Gastroesophageal sphincter (tissue), 4 donors: ENCODE measurements around the gene PTGES2. TPM values are rescaled to one million over a fixed set of nuclear protein-coding genes. Genes with fewer than 3 reads are reported as not detected.
A peak's percentile ranks its signal among the peaks of the same experiment; 100 is the strongest.

Experiments used
- ATAC-seq: fragments of 150-250 bp; one replicate; pipeline ENCODE4 v1.9.1; 2016; ENCODE audit warnings: mild to moderate bottlenecking, moderate library complexity
- H3K27ac ChIP-seq, 4 donors: fragments of 200-600 bp; sonication (generic) in 3 of 4; 1 replicate in 3 of 4; 2 replicates in 1 of 4; pipeline ENCODE4 v1.5.1; 2016 to 2019
- H3K27me3 ChIP-seq: fragments of 200-600 bp; sonication (generic); one replicate; pipeline ENCODE4 v1.5.1; 2019
- H3K36me3 ChIP-seq, 2 donors: fragments of 200-600 bp; sonication (generic); one replicate each; pipeline ENCODE4 v1.5.1; 2019; ENCODE audit warnings: control low read depth in 1 of 2
- H3K4me1 ChIP-seq, 3 donors: fragments of 200-600 bp; sonication (generic); 1 replicate in 2 of 3; 2 replicates in 1 of 3; pipeline ENCODE4 v1.5.1; 2016 to 2019; ENCODE audit warnings: control low read depth in 2 of 3
- H3K4me3 ChIP-seq, 2 donors: fragments of 200-600 bp; sonication (generic); one replicate each; pipeline ENCODE4 v1.5.1; 2019; ENCODE audit warnings: mild to moderate bottlenecking in 1 of 2, moderate library complexity in 1 of 2
- H3K9me3 ChIP-seq, 3 donors: fragments of 200-600 bp; sonication (generic); one replicate each; pipeline ENCODE4 v1.5.1; 2017 to 2019; ENCODE audit warnings: control low read depth in 2 of 3
- CTCF ChIP-seq, 4 experiments: fragments of 200-600 bp in 2 of 4; fragments of 450-650 bp in 2 of 4; sonication (generic) in 1 of 4; IDR thresholded peaks; one replicate each; pipeline ENCODE4 v1.5.1; 2017 to 2019; ENCODE audit warnings: antibody characterized with exemption in 4 of 4, mild to moderate bottlenecking in 2 of 4, moderate library complexity in 2 of 4
- EP300 ChIP-seq: sonication (generic); formaldehyde crosslinking; IDR thresholded peaks from one replicate; pipeline ENCODE4 v1.6.1; 2017; ENCODE audit warnings: antibody characterized with exemption, mild to moderate bottlenecking
- POLR2A ChIP-seq, 2 donors: fragments of 450-650 bp; IDR thresholded peaks; one replicate each; pipeline ENCODE4 v1.6.1; 2017; ENCODE audit warnings: antibody characterized with exemption in 2 of 2, mild to moderate bottlenecking in 2 of 2, moderate library complexity in 1 of 2
- POLR2AphosphoS5 ChIP-seq: sonication (generic); formaldehyde crosslinking; IDR thresholded peaks from one replicate; pipeline ENCODE4 v1.6.1; 2017; ENCODE audit warnings: antibody characterized with exemption
- WGBS, 2 donors: methylation state at CpG; one replicate each; pipeline ENCODE4 v1.1.5; 2018; ENCODE audit warnings: low coverage in 1 of 2; 5-methylcytosine and 5-hydroxymethylcytosine counted together
- total RNA-seq, 4 donors: library from RNA; depleted of rRNA; stranded (reverse); fragments of >200 nt; gene quantifications; one replicate each; pipeline ENCODE4 v1.1.0, GENCODE V29; 2016

The PTGES2 gene
- total RNA-seq = 10 to 100 TPM; 46.1 to 85.8 (median 57.5) TPM

- WGBS, 2 donors = no CpG with 5 or more reads among the region's 56 CpGs
- no peaks in the 10 kb centered on the region for H3K9me3 ChIP-seq
- peaks cover 14% of the 10 kb centered on the region for H3K27me3 ChIP-seq
- peak within 1 kb of the TSS; percentile 77 to 95 for H3K4me3 ChIP-seq
- peak; percentile 87 for ATAC-seq
- TF ChIP-seq POLR2AphosphoS5 (peak; percentile 44), EP300 (no peak), POLR2A (IDR thresholded peaks at IDR 0.05) (peak in 1 of 2 donors; percentile 39), CTCF (IDR thresholded peaks at IDR 0.05) (no peak)
- H3K4me1 ChIP-seq = peaks cover 0 to 41% (median 26%) of the 10 kb centered on the region in 3 donors
- peaks cover 0 to 28% of the 10 kb centered on the region in 2 donors for H3K36me3 ChIP-seq
- peak within 1 kb of the TSS; percentile 74 to 96 (median 93) for H3K27ac ChIP-seq
Measured at GRCh38 chr9:128127568-128127989, at the start of gene PTGES2. PTGES2 (minus strand) TSS chr9:128127729; CDS start chr9:128127717, 12 bp downstream.

GRCh38 chr9:128175726-128176125 is 48.2 kb upstream of the PTGES2 start:
- no peak for ATAC-seq
- Histone ChIP-seq H3K27ac (no peak overlapping the region), H3K4me1 (no peaks in the 10 kb centered on the region), H3K4me3 (no peak overlapping the region), H3K36me3 (peaks cover 0 to 99% of the 10 kb centered on the region in 2 donors), H3K27me3 (no peaks in the 10 kb centered on the region), H3K9me3 (no peaks in the 10 kb centered on the region)
- TF ChIP-seq CTCF (IDR thresholded peaks at IDR 0.05) (no peak), POLR2A (IDR thresholded peaks at IDR 0.05) (no peak), POLR2AphosphoS5 (no peak), EP300 (no peak)
- 82 to 88% methylated on average over 1 to 2 of the region's 2 CpGs for WGBS, 2 donors

- Histone ChIP-seq H3K4me3 (no peak overlapping the region), H3K27me3 (no peaks in the 10 kb centered on the region), H3K4me1 (no peaks in the 10 kb centered on the region), H3K36me3 (peaks cover 0 to 99% of the 10 kb centered on the region in 2 donors), H3K27ac (no peak overlapping the region), H3K9me3 (no peaks in the 10 kb centered on the region)
- WGBS, 2 donors = 58 to 64% methylated on average over 5 of the region's 8 CpGs
- no peak for ATAC-seq
- TF ChIP-seq POLR2AphosphoS5 (no peak), EP300 (no peak), CTCF (IDR thresholded peaks at IDR 0.05) (no peak), POLR2A (IDR thresholded peaks at IDR 0.05) (no peak)
Measured at GRCh38 chr9:128175102-128175563, 47.6 kb upstream of the PTGES2 start.

GRCh38 chr9:128174062-128174461 is 46.5 kb upstream of the PTGES2 start:
- Histone ChIP-seq H3K4me3 (no peak overlapping the region), H3K36me3 (peaks cover 0 to 99% of the 10 kb centered on the region in 2 donors), H3K27ac (no peak overlapping the region), H3K27me3 (no peaks in the 10 kb centered on the region), H3K4me1 (no peaks in the 10 kb centered on the region), H3K9me3 (no peaks in the 10 kb centered on the region)
- ATAC-seq = no peak
- TF ChIP-seq POLR2A (IDR thresholded peaks at IDR 0.05) (no peak), POLR2AphosphoS5 (no peak), CTCF (IDR thresholded peaks at IDR 0.05) (no peak), EP300 (no peak)
- WGBS, 2 donors = 100% methylated on average over 1 of the region's 4 CpGs; no CpG with 5 or more reads in 1 of the 2 donors

- no peaks in the 10 kb centered on the region for H3K9me3 ChIP-seq
- 33% methylated on average over 1 of the region's 8 CpGs; no CpG with 5 or more reads in 1 of the 2 donors for WGBS, 2 donors
- no peaks in the 10 kb centered on the region for H3K4me1 ChIP-seq
- no peak for TF ChIP-seq EP300
- H3K36me3 ChIP-seq = peaks cover 0 to 99% of the 10 kb centered on the region in 2 donors
- no peak for ATAC-seq
- H3K27me3 ChIP-seq = no peaks in the 10 kb centered on the region
- H3K4me3 ChIP-seq = no peak overlapping the region
- no peak overlapping the region for H3K27ac ChIP-seq
Measured at GRCh38 chr9:128169925-128170324, 42.4 kb upstream of the PTGES2 start.
